Measurements from ENCODE around the gene OLFML1.

OLFML1 gene

DNA sequence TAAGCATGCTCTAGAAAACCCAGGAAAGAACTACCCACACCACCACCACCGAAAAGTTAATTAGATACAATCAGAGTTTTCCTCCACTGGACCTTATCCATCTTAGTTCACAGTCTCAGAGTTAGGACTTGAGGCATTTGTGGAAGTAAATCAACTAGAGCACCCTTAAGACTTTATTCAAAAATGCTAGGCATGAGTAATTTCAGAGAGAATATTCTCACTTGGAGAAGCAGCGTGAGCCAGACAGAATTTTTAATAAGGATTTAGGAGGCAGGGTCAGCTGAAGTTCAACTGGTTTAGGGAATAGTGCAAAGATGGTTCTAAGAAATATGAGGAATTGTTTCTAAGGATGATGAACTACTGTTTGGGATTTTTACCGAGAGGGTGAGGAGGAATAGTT is 1.2 kb upstream of the OLFML1 start:
- DNase-seq: no peak

DNA sequence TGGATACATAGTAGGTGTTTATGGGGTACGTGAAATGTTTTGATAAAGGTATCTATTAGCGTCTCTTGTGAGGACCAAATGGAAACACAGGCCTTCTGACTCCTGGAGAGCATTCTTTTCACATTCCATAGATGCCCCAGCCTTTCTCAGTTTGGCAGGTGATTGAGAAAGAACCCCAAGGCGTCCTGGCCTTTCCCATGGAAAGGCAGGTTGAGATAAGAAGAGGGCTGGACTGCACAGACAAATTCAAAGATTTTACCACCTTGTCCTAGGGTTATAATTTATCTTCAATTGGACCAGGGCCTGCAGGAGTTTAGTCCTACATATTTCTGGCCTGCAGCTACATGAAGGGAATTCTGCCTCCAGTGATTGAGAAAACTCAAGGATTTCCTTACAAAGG is 661 bp upstream of the OLFML1 start:
- DNase-seq: no peak

DNA sequence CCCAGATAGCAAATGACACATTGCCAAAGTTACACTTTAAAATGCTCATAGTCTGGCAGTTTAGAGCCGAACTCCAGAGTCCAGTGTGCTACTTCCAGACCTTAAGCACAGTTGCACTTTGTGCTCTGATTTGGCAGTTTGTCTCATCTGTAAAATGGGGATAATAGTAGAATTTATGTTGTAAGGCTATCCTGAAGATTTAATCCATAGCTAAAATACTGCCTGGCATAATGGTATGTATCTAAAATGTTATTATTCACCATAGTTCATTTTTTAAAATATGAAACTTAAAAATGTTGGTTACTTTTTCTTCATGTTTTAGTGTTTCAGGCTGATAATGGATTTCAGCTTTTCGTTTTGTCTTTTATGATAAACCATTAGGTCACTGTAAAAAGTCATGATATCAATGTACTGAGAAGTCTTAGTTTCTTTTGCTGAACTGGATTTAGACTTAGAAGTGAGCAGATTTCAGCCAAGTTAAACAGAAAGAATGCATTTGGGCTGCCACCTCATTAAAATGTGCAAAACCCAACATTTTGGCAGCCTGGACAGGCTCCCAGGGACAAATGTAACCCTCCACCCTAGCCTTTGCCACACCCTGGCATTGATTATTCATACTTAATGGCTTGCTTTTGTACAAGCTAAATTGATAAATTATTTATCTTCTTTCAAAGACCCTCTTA is 933 bp downstream of the OLFML1 start:
- DNase-seq: no peak

DNA sequence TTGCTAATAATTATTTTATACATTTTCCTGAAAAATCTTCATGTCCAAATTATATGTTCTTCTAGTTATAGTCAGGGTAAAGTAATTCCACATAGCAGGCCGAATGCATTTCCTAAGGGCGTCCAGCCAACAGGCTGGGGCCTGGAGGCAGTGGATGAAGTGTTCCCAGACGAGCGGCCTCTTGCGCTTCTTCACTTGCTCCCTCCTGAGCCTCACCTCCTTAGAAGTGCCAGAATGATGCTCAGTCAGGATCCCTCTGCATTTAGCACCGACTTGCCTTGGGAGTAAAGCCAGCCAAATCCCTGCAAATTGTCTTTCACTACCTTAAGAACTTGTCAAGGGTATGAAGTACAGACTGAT is 1.5 kb downstream of the OLFML1 start:
- no peak for DNase-seq

DNA sequence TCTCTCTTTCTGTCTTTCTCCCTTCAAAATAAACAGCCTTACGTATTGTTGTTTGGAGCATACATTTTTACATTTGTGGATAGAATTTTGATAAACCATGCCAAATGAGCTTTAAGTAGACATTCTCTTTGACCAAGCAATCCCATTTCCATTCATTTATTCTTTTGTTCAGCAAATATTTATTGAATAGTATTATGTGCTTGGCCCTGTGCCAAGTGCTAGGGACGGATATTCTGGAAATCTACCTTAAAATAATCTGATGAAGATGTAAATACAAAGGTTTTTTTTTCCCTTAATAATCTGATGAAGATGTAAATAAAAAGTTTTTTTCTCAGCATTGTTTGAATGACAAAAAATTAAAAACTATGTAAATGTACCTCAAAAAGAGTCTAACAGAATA is 2.1 kb downstream of the OLFML1 start:
- no peak for DNase-seq

DNA sequence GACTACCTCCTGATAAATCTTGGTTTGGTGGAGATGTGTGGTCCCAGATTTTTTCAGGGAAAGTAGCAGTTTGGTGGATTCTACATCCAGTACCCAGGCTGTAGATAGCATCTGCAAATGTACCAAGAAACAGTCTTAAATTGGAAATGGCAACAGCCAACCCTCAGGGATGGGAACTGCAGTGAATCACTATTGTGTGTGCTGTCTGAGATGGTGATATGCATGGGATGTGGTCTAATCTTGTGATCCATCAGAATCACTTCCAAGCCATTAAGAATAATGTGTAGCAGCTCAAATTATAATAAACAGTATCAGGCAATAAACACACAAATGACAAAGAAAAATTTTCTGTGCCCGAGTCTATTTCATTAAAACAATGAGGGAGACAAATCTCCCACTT is 3.4 kb downstream of the OLFML1 start:
- no peak for DNase-seq

DNA sequence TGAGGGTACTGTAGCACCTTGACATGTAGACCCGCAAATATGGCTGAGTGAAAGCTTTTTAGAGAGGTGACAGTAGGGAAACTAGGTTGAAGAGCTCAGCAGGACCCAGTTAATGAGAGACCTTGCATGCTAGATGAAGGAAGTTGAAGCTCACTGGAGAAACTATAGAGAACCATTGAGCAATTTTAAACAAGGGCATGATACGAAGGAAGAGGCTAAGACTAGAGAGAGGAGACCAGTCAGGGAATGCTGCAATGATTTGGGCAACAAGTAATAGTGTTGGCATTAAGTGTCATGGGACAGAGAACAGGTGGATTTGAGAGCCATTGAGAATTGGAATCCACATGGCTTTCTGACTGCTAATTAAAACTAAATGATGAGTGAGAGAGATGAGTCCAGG is 4.1 kb downstream of the OLFML1 start:
- DNase-seq: no peak

DNA sequence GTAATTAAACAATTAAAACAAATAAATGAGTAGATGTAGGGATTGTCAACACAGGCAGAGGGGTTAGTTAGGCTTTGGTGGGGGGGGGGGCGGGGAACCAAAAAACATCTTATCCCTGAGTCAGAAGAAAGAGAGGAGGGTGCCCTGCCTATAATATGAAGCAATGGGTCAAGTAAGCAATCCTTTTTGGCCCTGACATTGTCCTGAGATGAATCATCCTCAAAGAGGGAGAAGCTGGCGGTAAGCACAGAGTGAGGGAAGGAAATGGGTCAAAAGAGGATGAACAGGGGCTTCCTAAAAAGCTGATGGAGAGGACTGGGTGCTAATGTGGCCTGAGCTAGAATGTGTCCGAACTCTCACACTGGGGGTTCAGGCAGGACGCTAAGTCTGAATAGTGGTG is 4.7 kb downstream of the OLFML1 start:
- DNase-seq: no peak

DNA sequence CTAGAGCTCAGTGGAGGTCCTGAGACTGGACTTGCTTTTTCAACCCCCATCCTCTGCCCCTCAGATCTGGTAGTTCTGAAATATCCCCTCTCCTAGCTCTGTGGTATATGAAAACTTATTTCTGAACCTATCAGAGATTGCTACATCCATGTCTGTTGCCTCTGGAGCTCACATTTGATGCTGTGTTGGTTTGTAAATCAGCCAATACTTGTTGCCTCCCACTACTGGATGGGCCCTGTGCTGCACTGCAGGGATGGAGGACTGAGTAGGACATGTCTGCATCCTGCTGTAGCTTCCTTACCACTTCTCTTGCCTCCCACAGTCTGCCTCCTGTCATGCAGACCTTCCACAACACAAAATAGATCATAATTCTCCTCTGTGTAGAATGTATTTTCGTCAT is 5.2 kb downstream of the OLFML1 start:
- DNase-seq: no peak

DNA sequence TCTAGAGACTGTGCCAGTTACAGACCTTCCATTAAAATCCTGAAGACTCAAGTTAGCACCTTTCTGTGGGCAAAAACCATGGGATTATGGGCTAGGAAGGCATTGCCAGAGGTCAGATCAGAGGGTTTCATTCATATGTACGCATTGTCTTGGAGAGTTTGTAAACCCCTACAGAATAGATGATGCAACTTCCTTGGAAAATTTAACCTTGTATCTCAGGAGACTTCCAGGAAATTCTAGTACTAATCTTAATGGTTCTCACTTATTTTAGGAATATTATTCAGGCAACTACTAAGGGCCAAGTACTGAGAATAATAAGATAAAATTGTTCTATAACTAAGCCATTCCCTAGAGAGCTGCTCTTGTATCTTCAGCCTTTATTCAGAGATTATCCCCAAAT is 6.9 kb downstream of the OLFML1 start:
- DNase-seq: no peak

DNA sequence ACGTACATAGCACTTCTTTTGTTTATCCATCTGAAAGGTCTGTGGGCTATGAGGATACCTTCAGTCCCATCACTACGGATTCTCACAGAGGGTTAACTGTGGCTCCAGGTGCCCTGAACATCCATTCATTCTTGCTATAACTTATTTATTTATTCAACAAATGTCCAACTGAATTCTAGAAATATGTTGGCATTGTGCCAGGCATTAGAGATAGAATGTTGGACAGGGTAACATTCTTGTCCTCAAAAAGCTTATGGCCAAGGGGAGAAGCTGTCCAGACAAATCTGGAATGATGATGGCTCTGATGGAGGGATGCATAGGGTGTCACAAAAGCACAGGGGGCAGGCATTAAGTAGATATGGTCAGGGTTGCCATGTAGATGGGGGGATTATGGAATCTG is 8.4 kb downstream of the OLFML1 start:
- no peak for DNase-seq

DNA sequence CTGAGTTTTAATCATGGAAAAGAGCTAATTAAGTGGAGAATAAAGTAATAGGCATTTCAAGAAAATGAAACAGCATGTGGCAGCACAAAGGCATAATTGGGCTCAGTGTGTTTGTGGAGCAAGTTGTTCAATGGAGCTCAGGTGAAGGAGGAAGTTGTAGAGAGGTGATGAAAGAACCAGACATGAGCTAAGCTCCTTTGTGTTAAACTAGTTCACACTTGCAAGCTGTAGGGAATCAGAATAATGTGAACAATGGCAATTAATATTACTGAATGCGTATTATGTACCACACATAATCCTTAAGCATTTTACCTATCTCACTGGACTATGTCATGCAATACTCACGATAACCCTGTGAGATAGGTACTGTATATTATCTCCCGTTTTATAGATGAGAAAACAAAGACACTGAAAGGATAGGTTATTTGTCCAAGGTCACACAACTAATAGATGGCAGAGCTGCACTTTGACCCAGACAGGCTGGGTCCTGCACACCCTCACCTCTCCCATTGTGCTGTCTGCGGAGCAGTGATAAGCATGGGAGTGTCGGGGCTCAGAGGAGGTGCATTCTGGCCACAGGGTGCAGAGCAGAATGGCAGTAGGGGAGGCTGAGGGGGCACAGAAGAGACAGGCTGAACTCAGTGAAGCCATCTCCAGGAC is 8.9 kb downstream of the OLFML1 start:
- DNase-seq: no peak

DNA sequence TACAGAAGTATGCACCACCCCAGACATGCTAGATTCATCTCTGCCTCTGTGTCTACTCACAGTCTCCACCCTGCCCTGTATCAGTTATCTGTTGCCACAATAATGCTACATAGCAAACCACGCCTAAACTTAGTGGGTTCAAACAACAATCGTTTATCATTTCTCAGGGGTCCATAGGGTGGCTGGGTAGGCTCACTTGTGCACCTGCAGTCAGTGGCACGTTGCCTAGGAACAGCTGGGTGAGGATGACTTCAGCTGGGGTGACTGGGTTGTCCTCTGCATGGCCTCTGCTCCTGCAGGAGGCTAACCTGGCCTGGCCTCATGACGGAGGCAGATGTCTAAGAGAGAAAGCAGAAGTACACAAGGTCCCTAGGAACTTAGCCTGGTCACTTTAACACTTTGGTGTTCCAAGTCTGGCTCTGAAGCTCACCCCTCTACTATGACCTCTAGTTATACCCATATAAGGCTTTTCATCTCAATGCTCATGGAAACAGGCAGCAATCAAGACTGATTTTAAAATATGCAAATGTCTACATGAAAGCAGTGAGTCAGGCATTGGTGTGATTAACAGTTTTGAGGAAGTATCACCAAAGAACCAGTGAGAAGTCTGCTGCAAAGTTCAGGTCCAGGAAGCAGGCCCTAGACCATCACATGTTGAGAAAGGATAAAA is 10.7 kb downstream of the OLFML1 start:
- DNase-seq: no peak

DNA sequence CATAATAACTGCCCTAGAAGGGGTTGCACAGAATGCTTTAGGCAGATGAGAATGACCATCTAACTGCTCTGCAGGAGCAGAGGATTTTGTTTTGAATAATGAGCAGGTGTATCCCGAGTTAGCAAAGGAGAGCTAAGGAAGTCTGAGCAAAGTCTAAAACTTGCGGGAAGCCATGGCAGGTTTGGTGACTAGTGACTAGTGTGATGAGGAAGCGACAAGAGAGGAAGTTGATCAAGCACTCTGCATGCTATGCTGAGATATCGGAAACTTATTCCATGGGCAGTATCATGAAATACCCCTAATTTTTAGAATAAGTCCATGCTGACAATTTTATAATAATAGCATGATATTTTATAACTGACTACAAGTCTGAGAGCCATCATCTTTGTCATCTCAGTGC is 12.9 kb downstream of the OLFML1 start:
- no peak for DNase-seq

DNA sequence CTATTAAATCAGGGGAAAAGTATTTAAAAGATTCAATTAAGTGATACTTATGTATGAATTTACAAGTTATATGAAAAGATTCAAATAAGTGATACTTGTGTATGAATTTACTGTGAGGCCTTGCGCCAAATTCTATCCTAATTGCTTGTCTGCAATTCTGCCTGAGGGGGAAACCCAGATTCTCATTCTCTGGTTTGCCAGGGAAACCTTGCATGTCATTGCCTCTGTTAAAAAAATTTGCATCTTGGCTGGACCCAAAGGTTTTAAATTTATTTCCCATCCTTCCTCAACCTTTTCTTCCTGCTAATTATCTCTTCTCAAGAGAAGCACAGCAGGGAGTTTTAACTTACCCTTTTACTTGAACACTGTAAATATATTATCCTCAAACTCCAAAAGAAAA is 13.8 kb downstream of the OLFML1 start:
- DNase-seq: no peak

DNA sequence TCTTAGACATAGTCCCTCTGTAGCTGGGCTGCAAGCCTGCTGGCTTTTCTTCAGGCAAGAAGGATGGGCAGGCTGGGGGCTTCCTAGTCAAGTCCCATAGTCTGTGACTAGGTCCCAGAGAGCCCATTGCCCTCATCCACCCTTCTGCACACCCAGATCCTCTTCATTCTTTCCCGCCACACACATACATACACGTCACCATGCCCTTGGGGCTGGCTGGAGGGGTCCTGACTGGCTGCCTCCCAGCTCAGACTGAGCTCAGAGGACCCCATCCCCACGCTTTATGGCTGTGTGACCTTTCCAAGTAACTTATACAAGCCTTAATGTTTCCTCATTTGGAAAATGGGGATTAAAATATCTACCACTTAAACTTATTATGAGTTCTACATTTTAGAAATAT is 14.9 kb downstream of the OLFML1 start:
- DNase-seq: no peak

DNA sequence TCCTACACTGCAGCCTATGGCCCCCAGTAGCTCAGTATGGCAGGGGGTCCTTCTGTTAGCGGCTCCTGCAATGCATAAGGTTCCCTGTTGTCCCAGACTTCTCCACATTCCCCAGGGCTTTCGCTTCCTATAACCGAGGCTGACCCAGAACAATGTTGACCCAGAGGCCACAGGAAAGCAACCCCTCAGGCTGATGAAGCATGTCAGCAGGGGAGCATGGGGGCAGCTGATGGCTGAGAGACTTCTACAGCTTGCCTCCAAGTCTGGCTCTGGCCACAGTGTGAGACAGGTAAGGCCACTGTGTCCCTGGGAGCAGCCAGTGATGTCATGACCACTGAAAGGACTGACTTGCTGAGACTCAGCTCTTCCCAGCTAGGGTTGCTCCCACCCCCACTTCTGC is 15.9 kb downstream of the OLFML1 start:
- DNase-seq: no peak

DNA sequence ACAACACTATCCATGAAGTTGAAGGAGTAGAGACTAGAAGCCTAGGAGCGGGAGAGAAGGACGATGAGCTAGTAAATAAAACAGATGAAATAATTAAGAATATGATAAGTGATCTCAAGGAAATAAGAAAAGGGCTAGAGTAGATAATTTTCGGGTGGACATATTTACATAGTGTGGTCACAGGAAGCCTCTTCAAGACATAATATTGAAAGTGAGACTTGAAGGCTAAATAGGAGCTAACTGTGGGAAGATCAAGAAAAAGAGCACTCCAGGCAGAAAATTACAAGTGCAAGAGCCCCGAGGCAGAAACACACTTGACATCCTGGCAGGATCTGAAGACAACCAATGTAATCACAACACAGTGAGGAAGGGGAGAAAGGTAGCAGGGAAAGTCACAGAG is 16.6 kb downstream of the OLFML1 start:
- no peak for DNase-seq

DNA sequence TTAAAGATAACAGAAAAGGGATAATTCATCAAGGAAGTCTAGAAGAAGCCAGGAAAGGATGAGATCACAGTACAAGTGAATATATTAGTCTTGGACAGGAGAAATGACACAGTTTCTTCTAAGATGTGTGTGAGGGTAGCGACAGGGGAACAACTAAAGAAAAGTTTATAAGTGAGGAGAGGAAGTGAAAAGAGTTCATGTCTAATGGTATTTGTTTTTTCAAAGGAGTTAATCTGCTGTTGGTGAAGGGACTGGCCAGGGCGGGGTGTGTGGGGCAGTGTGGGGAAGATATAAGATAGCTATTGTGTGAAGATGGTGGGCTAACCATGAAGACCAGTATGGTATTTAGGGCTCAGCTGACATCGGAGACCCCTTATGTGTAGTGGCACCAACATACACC is 20.9 kb downstream of the OLFML1 start:
- DNase-seq: no peak

DNA sequence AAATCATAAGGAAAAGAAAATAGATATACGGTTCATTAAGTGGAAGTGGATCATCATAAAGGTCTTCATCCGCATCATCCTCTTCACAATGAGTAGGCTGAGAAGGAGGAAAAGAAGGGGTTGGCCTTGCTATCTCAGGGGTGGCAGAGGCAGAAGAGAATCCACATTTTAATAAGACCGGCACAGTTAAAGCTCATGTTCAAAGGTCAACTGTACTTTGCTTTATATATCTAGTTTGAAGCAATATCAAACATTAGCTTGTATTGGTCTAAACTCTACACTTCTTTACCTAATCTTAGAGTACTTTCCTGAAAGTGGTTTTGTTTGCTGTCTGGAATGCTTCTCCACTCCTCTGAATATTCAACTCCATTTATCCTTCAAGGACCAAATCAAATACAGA is 22.8 kb downstream of the OLFML1 start:
- DNase-seq: no peak

DNA sequence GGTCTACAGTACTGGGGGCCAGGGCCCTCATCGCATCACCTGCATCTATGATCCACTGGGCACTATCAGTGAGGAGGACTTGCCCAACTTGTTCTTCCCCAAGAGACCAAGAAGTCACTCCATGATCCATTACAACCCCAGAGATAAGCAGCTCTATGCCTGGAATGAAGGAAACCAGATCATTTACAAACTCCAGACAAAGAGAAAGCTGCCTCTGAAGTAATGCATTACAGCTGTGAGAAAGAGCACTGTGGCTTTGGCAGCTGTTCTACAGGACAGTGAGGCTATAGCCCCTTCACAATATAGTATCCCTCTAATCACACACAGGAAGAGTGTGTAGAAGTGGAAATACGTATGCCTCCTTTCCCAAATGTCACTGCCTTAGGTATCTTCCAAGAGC is 24.7 kb downstream of the OLFML1 start:
- DNase-seq: no peak

DNA sequence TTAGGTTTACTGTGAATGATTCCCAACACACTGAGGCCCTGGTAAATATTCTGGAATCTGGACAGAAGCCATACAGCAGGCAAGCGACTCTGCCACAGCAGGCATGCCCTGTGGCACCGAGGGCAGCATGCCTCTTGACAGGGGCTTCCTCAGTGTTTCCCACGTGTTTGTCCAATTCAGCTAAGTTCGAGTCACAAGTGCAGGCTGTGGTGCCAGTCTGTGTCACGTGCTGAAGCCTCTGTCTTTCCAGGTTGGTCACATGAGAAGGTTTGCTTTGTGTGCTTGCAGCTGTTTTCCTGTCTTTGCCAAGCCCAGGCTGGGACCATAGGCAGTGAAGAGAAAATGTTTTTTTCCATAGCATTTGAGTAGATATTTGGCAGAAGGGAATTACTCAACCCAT is 26.1 kb downstream of the OLFML1 start:
- DNase-seq: no peak

DNA sequence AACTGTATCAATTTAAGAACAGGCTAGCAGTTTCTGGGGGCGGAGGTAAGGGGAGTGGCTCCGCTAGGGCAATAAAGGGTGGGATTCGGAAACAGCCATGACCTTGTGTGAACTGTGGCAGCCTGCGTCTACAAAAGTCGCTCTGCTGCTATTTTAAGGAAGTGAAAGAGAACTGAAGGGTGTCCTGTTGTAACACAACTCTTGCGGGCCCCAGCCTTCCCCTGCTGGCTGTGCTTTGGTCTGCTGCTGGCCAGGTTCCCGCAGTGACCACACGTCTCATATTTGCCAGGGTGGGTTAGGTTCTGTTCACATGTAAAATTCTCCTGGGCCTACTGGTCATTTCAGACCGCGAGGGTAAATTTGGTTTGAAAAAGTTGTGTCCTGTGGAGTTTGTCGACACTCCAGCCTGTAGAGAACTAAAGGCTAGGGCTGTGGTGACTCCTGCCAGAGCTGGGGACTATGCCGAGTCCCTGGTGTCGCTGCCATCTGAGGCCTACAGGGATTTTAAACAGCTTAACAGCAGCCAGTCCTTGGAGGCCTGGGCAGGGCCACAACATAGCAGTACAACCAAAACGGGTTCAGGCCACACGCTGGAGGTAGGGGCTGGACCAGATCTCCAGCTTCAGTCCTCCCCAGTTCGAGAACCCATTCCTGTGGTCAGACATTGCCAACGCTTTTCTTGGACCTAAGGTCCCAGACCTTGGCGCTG is 27.4 kb downstream of the OLFML1 start:
- no peak for DNase-seq

Data from NCI-H2227 treated with DMSO at 0.1 percent for 48 hours (cell line).